HL-60 (cell line): ENCODE measurements around the gene KAT6B.

ENCODE experiments used
- DNase-seq, 2 experiments: peaks; one replicate each; pipeline ENCODE4 v3.0.0-alpha.2; 2010 to 2020; ENCODE audit warnings: low read depth in 1 of 2, low spot score in 1 of 2
- H3K27ac ChIP-seq: fragments of 250-450 bp; sonication (Bioruptor Pico); replicated peaks from 2 replicates; pipeline ENCODE4 v1.5.1; 2020; ENCODE audit warnings: mild to moderate bottlenecking, moderate library complexity
- H3K27me3 ChIP-seq: fragments of 250-450 bp; sonication (Bioruptor Pico); 2 replicates; pipeline ENCODE4 v1.5.1; 2021; ENCODE audit warnings: mild to moderate bottlenecking, moderate library complexity; ENCODE audit not compliant: insufficient read depth, poor library complexity, severe bottlenecking
- H3K4me3 ChIP-seq: replicated peaks from 2 replicates; pipeline ENCODE4 v1.5.1; 2011; ENCODE audit warnings: mild to moderate bottlenecking, control low read depth, low read length; ENCODE audit not compliant: insufficient read depth
- GABPA ChIP-seq: IDR thresholded peaks from 2 replicates; pipeline ENCODE4 v1.6.1; 2012; ENCODE audit warnings: low read depth
- POLR2AphosphoS5 ChIP-seq: IDR thresholded peaks from 2 replicates; pipeline ENCODE4 v1.6.1; 2012; ENCODE audit warnings: low read depth
- REST ChIP-seq: IDR thresholded peaks from 2 replicates; pipeline ENCODE4 v1.6.1; 2012; ENCODE audit warnings: low read depth; ENCODE audit not compliant: insufficient replicate concordance
- SPI1 ChIP-seq: IDR thresholded peaks from 2 replicates; pipeline ENCODE4 v1.6.1; 2012; ENCODE audit warnings: low read depth, mild to moderate bottlenecking, borderline replicate concordance
- TF ChIP-seq, protein P1 (sequence below): IDR thresholded peaks from one replicate; pipeline ENCODE4 v1.5.1; 2011; ENCODE audit warnings: low read length, control low read depth, inconsistent platforms; ENCODE audit not compliant: insufficient read depth

Gene KAT6B

GRCh38 chr10:74906611-74907198 lies 80.3 kb downstream of the KAT6B start:
- no peaks in the 10 kb centered on the region for H3K27me3 ChIP-seq
- TF ChIP-seq, protein P1, sequence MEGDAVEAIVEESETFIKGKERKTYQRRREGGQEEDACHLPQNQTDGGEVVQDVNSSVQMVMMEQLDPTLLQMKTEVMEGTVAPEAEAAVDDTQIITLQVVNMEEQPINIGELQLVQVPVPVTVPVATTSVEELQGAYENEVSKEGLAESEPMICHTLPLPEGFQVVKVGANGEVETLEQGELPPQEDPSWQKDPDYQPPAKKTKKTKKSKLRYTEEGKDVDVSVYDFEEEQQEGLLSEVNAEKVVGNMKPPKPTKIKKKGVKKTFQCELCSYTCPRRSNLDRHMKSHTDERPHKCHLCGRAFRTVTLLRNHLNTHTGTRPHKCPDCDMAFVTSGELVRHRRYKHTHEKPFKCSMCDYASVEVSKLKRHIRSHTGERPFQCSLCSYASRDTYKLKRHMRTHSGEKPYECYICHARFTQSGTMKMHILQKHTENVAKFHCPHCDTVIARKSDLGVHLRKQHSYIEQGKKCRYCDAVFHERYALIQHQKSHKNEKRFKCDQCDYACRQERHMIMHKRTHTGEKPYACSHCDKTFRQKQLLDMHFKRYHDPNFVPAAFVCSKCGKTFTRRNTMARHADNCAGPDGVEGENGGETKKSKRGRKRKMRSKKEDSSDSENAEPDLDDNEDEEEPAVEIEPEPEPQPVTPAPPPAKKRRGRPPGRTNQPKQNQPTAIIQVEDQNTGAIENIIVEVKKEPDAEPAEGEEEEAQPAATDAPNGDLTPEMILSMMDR: no peak
- TF ChIP-seq POLR2AphosphoS5 (no peak), REST (no peak), SPI1 (no peak), GABPA (no peak)
- H3K4me3 ChIP-seq: no peak overlapping the region
- no peak for DNase-seq
- H3K27ac ChIP-seq: no peak overlapping the region

GRCh38 chr10:74909670-74910069 lies 83.3 kb downstream of the KAT6B start:
- no peak for TF ChIP-seq SPI1
- TF ChIP-seq, protein P1: no peak
- TF ChIP-seq GABPA: no peak
- TF ChIP-seq POLR2AphosphoS5: no peak
- no peak for TF ChIP-seq REST
- Histone ChIP-seq H3K4me3 (no peak overlapping the region), H3K27ac (no peak overlapping the region), H3K27me3 (no peaks in the 10 kb centered on the region)
- DNase-seq: no peak

DNA sequence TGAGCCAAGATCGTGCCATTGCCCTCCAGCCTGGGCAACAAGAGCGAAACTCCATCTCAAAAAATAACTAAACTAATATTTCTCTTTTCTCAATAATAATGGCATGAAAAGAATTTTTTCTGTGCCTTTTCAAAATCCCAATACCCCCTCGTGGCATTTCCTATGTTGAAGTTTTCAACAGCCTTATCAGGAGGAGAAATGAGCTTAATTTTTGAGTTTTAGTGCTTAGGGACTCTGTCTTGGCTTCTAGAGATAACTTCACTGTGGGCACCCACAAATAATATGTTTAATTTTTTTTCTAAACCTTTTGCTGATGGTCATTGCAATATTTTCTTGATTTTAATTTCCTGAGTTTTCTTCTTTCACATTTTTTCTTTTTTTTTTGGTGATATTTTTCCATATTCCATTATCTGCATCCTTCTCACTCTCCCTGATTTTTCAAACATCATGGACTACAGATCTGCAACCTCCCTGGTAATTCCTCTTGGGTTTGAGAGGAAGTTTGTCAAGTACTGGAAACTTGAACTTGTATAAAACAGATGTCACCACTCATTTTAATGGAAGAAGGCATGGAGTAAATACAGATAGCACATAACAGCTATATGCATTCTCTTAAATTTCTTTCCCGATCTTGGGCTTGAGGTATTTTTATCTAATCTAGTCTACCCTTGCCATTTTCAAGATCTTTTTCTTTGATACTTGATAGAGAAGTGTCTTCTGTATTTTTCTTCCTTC lies 84.0 kb downstream of the KAT6B start:
- TF ChIP-seq POLR2AphosphoS5 (no peak), GABPA (no peak), SPI1 (no peak), REST (no peak)
- TF ChIP-seq, protein P1: no peak
- no peak overlapping the region for H3K27ac ChIP-seq
- H3K4me3 ChIP-seq: no peak overlapping the region
- H3K27me3 ChIP-seq: no peaks in the 10 kb centered on the region
- no peak for DNase-seq
